H1 (cell line): ENCODE results near the gene NEURL1. TPM values are rescaled to one million over a fixed set of nuclear protein-coding genes. Genes with fewer than 3 reads are reported as not detected.

Experiments
- CTCF ChIA-PET: fragments of 300-600 bp; sonication (Branson Sonifier 250); formaldehyde crosslinking; loops from one replicate; lab custom pipeline; 2021; ENCODE audit not compliant: partially characterized antibody; lab: Charles Lee
- POLR2A ChIA-PET: fragments of 300-600 bp; sonication (Branson Sonifier 250); formaldehyde crosslinking; loops from one replicate; lab custom pipeline; 2021; ENCODE audit warnings: inconsistent platforms; ENCODE audit not compliant: partially characterized antibody; lab: Charles Lee
- DNase-seq, 2 experiments: peaks; one replicate each; pipeline versions ENCODE4 v3.0.0 to v3.0.0-alpha.2; 2010 to 2022; ENCODE audit warnings: low spot score in 2 of 2, low read depth in 1 of 2, mixed read lengths in 1 of 2
- FAIRE-seq: peaks from 2 replicates; lab custom pipeline; 2011; peaks lifted over from hg19 to GRCh38; lab: Jason Lieb, UNC
- H2AFZ ChIP-seq: 2 replicates; pipeline ENCODE4 v1.8.1; 2012; ENCODE audit warnings: low read length, inconsistent platforms
- H2AK5ac ChIP-seq: 2 replicates; pipeline ENCODE4 v1.6.1; 2013; ENCODE audit warnings: low read depth, low read length
- H2BK120ac ChIP-seq: replicated peaks from 2 replicates; pipeline ENCODE3; 2013; ENCODE audit warnings: low read depth, low read length, inconsistent platforms
- H2BK12ac ChIP-seq: 2 replicates; pipeline ENCODE4 v1.6.1; 2013; ENCODE audit warnings: low read depth, low read length
- H2BK15ac ChIP-seq: 2 replicates; pipeline ENCODE4 v1.6.1; 2013; ENCODE audit warnings: low read length
- H2BK20ac ChIP-seq: 2 replicates; pipeline ENCODE4 v1.6.1; 2013; ENCODE audit warnings: low read length
- H2BK5ac ChIP-seq: 2 replicates; pipeline ENCODE4 v1.6.1; 2013; ENCODE audit warnings: low read depth, low read length
- H3K14ac ChIP-seq: 2 replicates; pipeline ENCODE4 v1.6.1; 2013; ENCODE audit warnings: inconsistent platforms; ENCODE audit not compliant: insufficient read length
- H3K18ac ChIP-seq: 2 replicates; pipeline ENCODE4 v1.6.1; 2013; ENCODE audit warnings: low read length; ENCODE audit errors: extremely low read depth
- H3K23ac ChIP-seq: 2 replicates; pipeline ENCODE4 v1.6.1; 2013; ENCODE audit warnings: inconsistent platforms; ENCODE audit not compliant: insufficient read length
- H3K23me2 ChIP-seq: 2 replicates; pipeline ENCODE4 v1.6.1; 2013; ENCODE audit warnings: low read depth, low read length
- H3K27ac ChIP-seq: 2 replicates; pipeline ENCODE4 v1.6.1; 2011; ENCODE audit warnings: low read depth, low read length, inconsistent platforms
- H3K27me3 ChIP-seq, 4 experiments: replicated peaks in 1 of 4; 1 replicate in 1 of 4; 2 replicates in 3 of 4; pipeline versions ENCODE4 v1.6.1 to v1.8.1; 2011 to 2013; ENCODE audit warnings: low read length in 3 of 4, mild to moderate bottlenecking in 3 of 4, inconsistent platforms in 2 of 4, mixed read lengths in 2 of 4, moderate library complexity in 1 of 4; ENCODE audit not compliant: control insufficient read depth in 3 of 4, insufficient read depth in 3 of 4; ENCODE audit errors: extremely low read depth in 1 of 4
- H3K36me3 ChIP-seq, 4 experiments: 2 replicates each; pipeline versions ENCODE4 v1.6.1 to v1.8.1; 2011 to 2013; ENCODE audit warnings: mild to moderate bottlenecking in 4 of 4, low read length in 3 of 4, moderate library complexity in 2 of 4, control low read depth in 1 of 4, inconsistent platforms in 1 of 4; ENCODE audit not compliant: insufficient read depth in 4 of 4, control insufficient read depth in 2 of 4
- H3K4ac ChIP-seq: replicated peaks from 2 replicates; pipeline ENCODE3; 2013; ENCODE audit warnings: low read length, low read depth, mixed read lengths, inconsistent platforms; ENCODE audit not compliant: insufficient read length
- H3K4me1 ChIP-seq, 4 experiments: replicated peaks in 1 of 4; 1 replicate in 1 of 4; 2 replicates in 3 of 4; pipeline versions ENCODE4 v1.6.1 to v1.8.1; 2011 to 2013; ENCODE audit warnings: low read length in 3 of 4, inconsistent platforms in 2 of 4, mixed read lengths in 1 of 4; ENCODE audit not compliant: insufficient read depth in 4 of 4, control insufficient read depth in 3 of 4
- H3K4me2 ChIP-seq, 2 experiments: 2 replicates each; pipeline versions ENCODE4 v1.6.1 to v1.8.1; 2011 to 2013; ENCODE audit warnings: low read depth in 2 of 2, low read length in 2 of 2, control low read depth in 1 of 2, inconsistent platforms in 1 of 2, mild to moderate bottlenecking in 1 of 2; ENCODE audit not compliant: insufficient read depth in 1 of 2
- H3K4me3 ChIP-seq, 4 experiments: fragments of 200-600, 300-600 bp in 1 of 4; sonication (generic), shearing (Covaris generic), sonication (Bioruptor Twin) in 1 of 4; 2 replicates each; pipeline versions ENCODE4 v1.5.1 to v1.8.1; 2011 to 2016; ENCODE audit warnings: low read length in 4 of 4, low read depth in 3 of 4, control low read depth in 2 of 4, inconsistent platforms in 2 of 4, mild to moderate bottlenecking in 2 of 4, mixed read lengths in 1 of 4, moderate library complexity in 1 of 4; ENCODE audit not compliant: insufficient read depth in 2 of 4; ENCODE audit errors: extremely low read depth in 1 of 4
- H3K56ac ChIP-seq: replicated peaks from 2 replicates; pipeline ENCODE3; 2013; ENCODE audit warnings: low read depth, mild to moderate bottlenecking, mixed read lengths, low read length, inconsistent platforms; ENCODE audit not compliant: insufficient read length
- H3K79me1 ChIP-seq: 2 replicates; pipeline ENCODE4 v1.6.1; 2013; ENCODE audit warnings: low read depth, low read length, control low read depth
- H3K79me2 ChIP-seq, 2 experiments: 2 replicates each; pipeline versions ENCODE4 v1.6.1 to v1.8.1; 2012 to 2013; ENCODE audit warnings: low read length in 2 of 2, mild to moderate bottlenecking in 2 of 2, inconsistent platforms in 1 of 2; ENCODE audit not compliant: insufficient read depth in 2 of 2, control insufficient read depth in 1 of 2
- H3K9ac ChIP-seq, 4 experiments: replicated peaks in 1 of 4; 1 replicate in 1 of 4; 2 replicates in 3 of 4; pipeline versions ENCODE4 v1.6.1 to v1.8.1; 2011 to 2013; ENCODE audit warnings: low read depth in 3 of 4, low read length in 3 of 4, control low read depth in 2 of 4, mild to moderate bottlenecking in 2 of 4, moderate library complexity in 2 of 4, inconsistent platforms in 1 of 4; ENCODE audit errors: extremely low read depth in 1 of 4
- H3K9me3 ChIP-seq, 2 experiments: 2 replicates each; pipeline versions ENCODE4 v1.6.1 to v1.8.1; 2012 to 2013; ENCODE audit warnings: mild to moderate bottlenecking in 2 of 2, moderate library complexity in 2 of 2, control low read depth in 1 of 2, inconsistent platforms in 1 of 2, low read depth in 1 of 2, low read length in 1 of 2, mixed read lengths in 1 of 2; ENCODE audit not compliant: insufficient read depth in 2 of 2
- H4K20me1 ChIP-seq, 2 experiments: replicated peaks in 1 of 2; 2 replicates each; pipeline versions ENCODE3 to v1.8.1; 2011 to 2013; ENCODE audit warnings: inconsistent platforms in 2 of 2, low read length in 2 of 2, mild to moderate bottlenecking in 1 of 2; ENCODE audit not compliant: insufficient read depth in 2 of 2, control insufficient read depth in 1 of 2
- H4K5ac ChIP-seq: 2 replicates; pipeline ENCODE4 v1.6.1; 2013; ENCODE audit warnings: low read length, low read depth, mixed read lengths, inconsistent platforms; ENCODE audit not compliant: insufficient read length
- H4K8ac ChIP-seq: 2 replicates; pipeline ENCODE4 v1.8.0; 2013; ENCODE audit warnings: mild to moderate bottlenecking, moderate library complexity, low read length, inconsistent platforms; ENCODE audit not compliant: insufficient read depth; ENCODE audit errors: extremely low read depth
- H4K91ac ChIP-seq: replicated peaks from 2 replicates; pipeline ENCODE3; 2013; ENCODE audit warnings: low read length, mixed read lengths, inconsistent platforms; ENCODE audit not compliant: insufficient read length
- BACH1 ChIP-seq: IDR thresholded peaks from 2 replicates; pipeline ENCODE4 v1.6.1; 2012; ENCODE audit warnings: low read length, improper control_type of control experiment
- BRCA1 ChIP-seq: IDR thresholded peaks from 2 replicates; pipeline ENCODE4 v1.6.1; 2012; ENCODE audit warnings: low read depth, low read length, improper control_type of control experiment
- TCF12 ChIP-seq: IDR thresholded peaks from 2 replicates; pipeline ENCODE4 v1.6.1; 2011; ENCODE audit warnings: low read depth, mild to moderate bottlenecking, low read length
- WGBS, 2 experiments: shearing (Covaris generic) in 1 of 2; methylation state at CpG; one replicate each; pipeline versions ENCODE4 v1.1.6 to v1.1.7; 2013 to 2015; ENCODE audit warnings: low lambda C conversion rate in 2 of 2, mixed read lengths in 2 of 2, inconsistent platforms in 1 of 2, low coverage in 1 of 2, missing lambda C conversion rate in 1 of 2; ENCODE audit not compliant: insufficient replicate concordance in 2 of 2, insufficient coverage in 1 of 2, insufficient read length in 1 of 2; ENCODE audit errors: extremely low coverage in 1 of 2, missing lambda C conversion rate in 1 of 2; 5-methylcytosine and 5-hydroxymethylcytosine counted together
- polyA plus RNA-seq, 7 experiments: library from polyadenylated mRNA; depleted of rRNA in 3 of 7; stranded (reverse) in 5 of 7; unstranded in 2 of 7; fragments of >200 nt in 5 of 7; fragments of 200-250 nt in 2 of 7; gene quantifications; 1 replicate in 5 of 7; 2 replicates in 1 of 7; 4 replicates in 1 of 7; pipeline versions ENCODE4 v1.2.1 to v1.2.3, GENCODE V29; 2011 to 2013; ENCODE audit warnings: missing spikeins in 2 of 7, mixed read lengths in 2 of 7
- total RNA-seq: library from RNA; stranded (reverse); fragmentation: NEBNext Ultra II Directional; extraction: Animal tissue kit (Norgen Biotek cat#: 25700); gene quantifications from 2 replicates; pipeline ENCODE4 v1.2.1, GENCODE V29; 2021
- TF ChIP-seq, protein P1 (sequence below): IDR thresholded peaks from 2 replicates; pipeline ENCODE4 v1.6.1; 2011; ENCODE audit warnings: low read length, improper control_type of control experiment

Gene NEURL1
- total and polyA plus RNA-seq, 2 of the 8 experiments (the other 6 are each of a cell fraction or from before 2014, with no cell fraction given), result 0.54 to 0.58 TPM

- H3K79me2 ChIP-seq, result no peaks in the 10 kb centered on the region
- H4K20me1 ChIP-seq, result no peaks in the 10 kb centered on the region
- H2BK120ac ChIP-seq, result no peak overlapping the region
- no peak overlapping the region for H3K4ac ChIP-seq
- no peak overlapping the region for H3K9ac ChIP-seq
- no peak overlapping the region for H3K56ac ChIP-seq
- no peak overlapping the region for H4K8ac ChIP-seq
- POLR2A ChIA-PET, result no interaction called here
- no peak overlapping the region for H3K4me3 ChIP-seq
- H2BK5ac ChIP-seq, result no peak overlapping the region
- 82% methylated on average over 1 of the region's 1 CpG; no CpG with 5 or more reads in 1 of the 2 experiments for WGBS, 2 experiments
- no peaks in the 10 kb centered on the region for H3K9me3 ChIP-seq
- no peak overlapping the region for H4K5ac ChIP-seq
- no peaks in the 10 kb centered on the region for H3K23me2 ChIP-seq
- H2BK12ac ChIP-seq, result no peak overlapping the region
- H3K27me3 ChIP-seq, result no peaks in the 10 kb centered on the region
- CTCF ChIA-PET, result interaction anchor here (1.2 to 12.0 kb wide), 9 partner anchors 10 to 121 kb away, joined by 3 to 134 read pairs (median 5); no protein-coding TSS in a partner anchor
- H3K4me2 ChIP-seq, result no peak overlapping the region
- H4K91ac ChIP-seq, result no peak overlapping the region
- no peaks in the 10 kb centered on the region for H3K36me3 ChIP-seq
- no peaks in the 10 kb centered on the region for H3K4me1 ChIP-seq
- no peak overlapping the region for H2BK15ac ChIP-seq
- no peak overlapping the region for H3K18ac ChIP-seq
- H3K79me1 ChIP-seq, result no peaks in the 10 kb centered on the region
- FAIRE-seq (no peak), DNase-seq (no peak)
- H2BK20ac ChIP-seq, result no peak overlapping the region; the same call in 1 of the 2 replicates
- H2AK5ac ChIP-seq, result no peak overlapping the region
- no peak overlapping the region for H2AFZ ChIP-seq
- TF ChIP-seq TCF12 (no peak), BACH1 (no peak), BRCA1 (no peak)
- TF ChIP-seq, protein P1, sequence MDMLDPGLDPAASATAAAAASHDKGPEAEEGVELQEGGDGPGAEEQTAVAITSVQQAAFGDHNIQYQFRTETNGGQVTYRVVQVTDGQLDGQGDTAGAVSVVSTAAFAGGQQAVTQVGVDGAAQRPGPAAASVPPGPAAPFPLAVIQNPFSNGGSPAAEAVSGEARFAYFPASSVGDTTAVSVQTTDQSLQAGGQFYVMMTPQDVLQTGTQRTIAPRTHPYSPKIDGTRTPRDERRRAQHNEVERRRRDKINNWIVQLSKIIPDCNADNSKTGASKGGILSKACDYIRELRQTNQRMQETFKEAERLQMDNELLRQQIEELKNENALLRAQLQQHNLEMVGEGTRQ, result no peak
- no peak overlapping the region for H3K23ac ChIP-seq
- no peak overlapping the region for H3K14ac ChIP-seq
- no peak overlapping the region for H3K27ac ChIP-seq
Measured at GRCh38 chr10:103576076-103576471, 82.6 kb downstream of the NEURL1 start.
